Measurements from ENCODE around the gene HSPB1. TPM values are rescaled to one million over a fixed set of nuclear protein-coding genes. Genes with fewer than 3 reads are reported as not detected.

Gene HSPB1
- total RNA-seq, 2 donors from 2014 or later = 327 to 513 TPM

DNA sequence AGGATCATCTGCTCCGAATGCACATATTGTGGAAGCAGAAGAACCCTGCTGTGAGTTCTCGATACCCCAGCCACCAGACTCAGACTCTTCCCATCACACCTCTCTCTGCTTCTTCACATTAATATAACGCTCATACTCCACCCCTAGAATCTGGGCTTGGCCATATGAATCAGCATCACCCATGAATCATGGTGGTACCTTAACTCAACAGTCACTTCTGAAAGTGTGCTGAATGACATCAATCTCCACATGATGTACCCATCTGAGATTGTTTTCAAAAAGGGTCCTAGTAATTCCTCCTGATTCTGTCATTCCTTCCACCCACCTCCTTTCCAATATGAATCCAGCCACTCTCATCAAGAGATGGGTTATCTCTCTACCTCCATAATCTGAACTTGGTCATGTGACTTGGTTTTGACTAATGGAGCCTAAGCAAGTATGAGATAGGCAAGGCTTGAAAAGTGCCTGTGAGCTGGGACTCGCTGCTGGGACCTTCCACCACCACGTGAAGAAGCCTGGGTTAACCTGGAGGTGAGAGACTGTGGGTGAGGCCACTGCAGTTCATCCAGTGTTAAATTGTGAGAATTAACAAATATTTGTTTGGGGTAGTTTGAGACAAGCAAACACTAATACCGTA, 40.9 kb downstream of the HSPB1 start:
- intact Hi-C loops (cut with DNase I, micrococcal nuclease) = no loop called here
- DNase-seq = no peak
- ATAC-seq = no peak

- ATAC-seq (no peak), DNase-seq (no peak)
- intact Hi-C loops (cut with DNase I, micrococcal nuclease) = no loop called here
These were observed 41.5 kb downstream of the HSPB1 start for GRCh38 chr7:76343931-76344321.

GRCh38 chr7:76346097-76346496, 43.6 kb downstream of the HSPB1 start:
- peak in 1 of 2 donors; percentile 60 for DNase-seq
- intact Hi-C loops (cut with DNase I, micrococcal nuclease) = no loop called here
- peak; percentile 98 for ATAC-seq

- DNase-seq (no peak), ATAC-seq (peak; percentile 17)
- intact Hi-C loops (cut with DNase I, micrococcal nuclease) = no loop called here
These were observed 44.3 kb downstream of the HSPB1 start for GRCh38 chr7:76346778-76347177.

- no peak for ATAC-seq
- DNase-seq = no peak
- intact Hi-C loops (cut with DNase I, micrococcal nuclease) = no loop called here
These were observed 45.2 kb downstream of the HSPB1 start for GRCh38 chr7:76347710-76348109.

- DNase-seq = no peak
- no peak for ATAC-seq
- intact Hi-C loops (cut with DNase I, micrococcal nuclease) = no loop called here
These were observed 46.9 kb downstream of the HSPB1 start for GRCh38 chr7:76349313-76349885.

DNA sequence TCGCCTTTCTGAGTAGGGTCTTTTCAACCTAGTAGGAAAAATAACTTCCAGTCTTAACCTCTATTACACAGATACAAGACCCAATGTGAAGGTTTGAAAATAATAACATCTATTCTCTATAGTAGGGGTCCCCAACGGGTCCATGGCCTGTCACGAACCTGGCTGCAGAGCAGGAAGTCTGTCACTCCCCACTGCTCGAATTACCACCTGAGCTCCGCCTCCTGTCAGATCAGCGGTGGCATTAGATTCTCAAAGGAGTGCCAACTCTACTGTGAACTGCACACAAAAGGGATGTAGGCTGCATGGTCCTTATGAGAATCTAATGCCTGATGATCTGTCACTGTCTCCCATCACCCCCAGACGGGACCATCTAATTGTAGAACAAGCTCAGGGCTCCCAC, 48.9 kb downstream of the HSPB1 start:
- no peak for DNase-seq
- intact Hi-C loops (cut with DNase I, micrococcal nuclease) = no loop called here
- ATAC-seq = no peak

DNA sequence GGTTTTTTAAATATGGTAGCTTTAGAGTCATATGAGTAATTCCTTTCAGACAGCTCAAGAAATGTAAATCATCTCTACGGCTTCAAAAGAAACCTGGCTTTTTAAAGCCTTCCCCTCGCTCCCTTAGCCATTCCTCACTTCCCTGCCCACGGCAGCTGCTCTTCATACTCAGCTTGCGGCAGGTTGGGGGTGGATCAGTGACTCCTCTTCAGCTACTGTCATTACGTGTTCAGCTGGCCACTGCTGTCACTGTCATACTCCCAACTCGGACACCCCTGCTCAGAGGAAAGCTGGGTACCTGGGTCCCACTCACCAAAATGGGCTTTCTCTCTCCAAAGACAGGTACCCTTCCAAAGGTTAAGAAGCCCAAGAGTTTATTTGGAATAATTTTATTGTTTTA, 49.7 kb downstream of the HSPB1 start:
- intact Hi-C loops (cut with DNase I, micrococcal nuclease) = no loop called here
- no peak for DNase-seq
- ATAC-seq = no peak

- ATAC-seq (no peak), DNase-seq (no peak)
- intact Hi-C loops (cut with DNase I, micrococcal nuclease) = no loop called here
These were observed 51.3 kb downstream of the HSPB1 start for GRCh38 chr7:76353744-76354143.

Other genes starting within 250 kb of the HSPB1 start
- under 1 TPM; 0.92 to 0.95 TPM for gene SRRM3, start 100.8 kb upstream of the HSPB1 start, total RNA-seq
- gene YWHAG, start 56.3 kb downstream of the HSPB1 start, total RNA-seq = 100 to 1,000 TPM in 1 of 2 donors, 10 to 100 TPM in 1; 83.3 to 106 TPM
- under 1 TPM; 0.15 to 0.50 TPM for gene SSC4D, start 107.0 kb downstream of the HSPB1 start, total RNA-seq
- gene ZP3, start 122.3 kb downstream of the HSPB1 start, total RNA-seq = 1 to 10 TPM; 3.3 to 5.9 TPM
- gene DTX2, start 159.0 kb downstream of the HSPB1 start, total RNA-seq = 100 to 1,000 TPM in 1 of 2 donors, 10 to 100 TPM in 1; 57.9 to 120 TPM
- 1 to 10 TPM; 2.5 to 7.2 TPM for gene UPK3B, start 207.9 kb downstream of the HSPB1 start, total RNA-seq
- gene SPDYE16, start 240.6 kb downstream of the HSPB1 start, total RNA-seq = under 1 TPM in 1 of 2 donors, not detected in 1; 0.12 TPM